Measurements from ENCODE around the gene CD36. TPM values are rescaled to one million over a fixed set of nuclear protein-coding genes. Genes with fewer than 3 reads are reported as not detected.

The CD36 gene
- total RNA-seq, 1 donor from 2014 or later, result 38.8 TPM

- peak; percentile 22 for DNase-seq (ENCODE audit: low read depth)
These were observed 61.3 kb downstream of the CD36 start for GRCh38 chr7:80699721-80700256.

- DNase-seq (ENCODE audit: low read depth), result no peak
These were observed 64.8 kb downstream of the CD36 start for GRCh38 chr7:80703272-80703671.

- DNase-seq (ENCODE audit: low read depth), result no peak
These were observed 66.8 kb downstream of the CD36 start for GRCh38 chr7:80705130-80705781.

- DNase-seq (ENCODE audit: low read depth), result no peak
These were observed 68.9 kb downstream of the CD36 start for GRCh38 chr7:80707318-80707717.

GRCh38 chr7:80708123-80708522, 69.7 kb downstream of the CD36 start:
- no peak for DNase-seq (ENCODE audit: low read depth)

GRCh38 chr7:80711531-80711930, 73.1 kb downstream of the CD36 start:
- no peak for DNase-seq (ENCODE audit: low read depth)

GRCh38 chr7:80719261-80719660, 80.8 kb downstream of the CD36 start:
- peak; percentile 60 for DNase-seq (ENCODE audit: low read depth)

GRCh38 chr7:80720146-80720545, 81.7 kb downstream of the CD36 start:
- no peak for DNase-seq (ENCODE audit: low read depth)

GRCh38 chr7:80721883-80722615, 83.6 kb downstream of the CD36 start:
- peak; percentile 72 for DNase-seq (ENCODE audit: low read depth)

- peak; percentile 92 for DNase-seq (ENCODE audit: low read depth)
These were observed 84.3 kb downstream of the CD36 start for GRCh38 chr7:80722616-80723195.

- DNase-seq (ENCODE audit: low read depth), result peak; percentile 65
These were observed 85.9 kb downstream of the CD36 start for GRCh38 chr7:80724249-80724871.

- no peak for DNase-seq (ENCODE audit: low read depth)
These were observed 86.8 kb downstream of the CD36 start for GRCh38 chr7:80725181-80725611.

Other genes starting within 250 kb of the CD36 start
- gene GNAT3, start 126.6 kb upstream of the CD36 start, total RNA-seq, result not detected in 2 replicates

All from myocyte (in vitro differentiated cells).